B cell (primary cell): ENCODE results near the gene CAMTA1.

Experiments
- EZH2 ChIP-seq: IDR thresholded peaks from 2 replicates; pipeline ENCODE4 v1.6.1; 2012; ENCODE audit warnings: borderline replicate concordance, low read depth, mild to moderate bottlenecking, moderate library complexity, low read length; ENCODE audit not compliant: insufficient read depth, poor library complexity, severe bottlenecking
- TF ChIP-seq, protein P1 (sequence below): fragments of 200-600 bp; IDR thresholded peaks from one replicate; pipeline ENCODE4 v1.8.0; 2022; ENCODE audit warnings: antibody characterized with exemption, mild to moderate bottlenecking

DNA sequence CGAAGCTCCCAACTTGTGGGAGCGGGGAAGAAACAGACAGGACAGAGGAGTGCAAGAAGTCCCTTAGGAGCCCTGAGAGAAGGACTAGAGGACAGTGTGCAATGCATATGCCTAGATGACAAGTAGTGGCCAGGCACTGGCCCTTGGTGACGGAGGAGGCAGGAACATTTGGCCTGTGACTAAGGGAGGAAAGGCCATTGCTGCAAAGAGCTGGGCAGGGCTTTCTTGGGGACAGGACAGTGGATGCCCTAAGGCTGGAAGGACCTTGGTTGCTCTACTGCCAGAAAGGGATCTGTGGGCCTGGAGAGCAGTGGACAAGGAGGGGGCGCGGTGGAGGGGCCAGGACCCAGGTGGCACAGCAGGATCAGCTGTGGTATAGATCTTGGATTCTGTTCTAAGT, 481.3 kb downstream of the CAMTA1 start:
- TF ChIP-seq, protein P1, sequence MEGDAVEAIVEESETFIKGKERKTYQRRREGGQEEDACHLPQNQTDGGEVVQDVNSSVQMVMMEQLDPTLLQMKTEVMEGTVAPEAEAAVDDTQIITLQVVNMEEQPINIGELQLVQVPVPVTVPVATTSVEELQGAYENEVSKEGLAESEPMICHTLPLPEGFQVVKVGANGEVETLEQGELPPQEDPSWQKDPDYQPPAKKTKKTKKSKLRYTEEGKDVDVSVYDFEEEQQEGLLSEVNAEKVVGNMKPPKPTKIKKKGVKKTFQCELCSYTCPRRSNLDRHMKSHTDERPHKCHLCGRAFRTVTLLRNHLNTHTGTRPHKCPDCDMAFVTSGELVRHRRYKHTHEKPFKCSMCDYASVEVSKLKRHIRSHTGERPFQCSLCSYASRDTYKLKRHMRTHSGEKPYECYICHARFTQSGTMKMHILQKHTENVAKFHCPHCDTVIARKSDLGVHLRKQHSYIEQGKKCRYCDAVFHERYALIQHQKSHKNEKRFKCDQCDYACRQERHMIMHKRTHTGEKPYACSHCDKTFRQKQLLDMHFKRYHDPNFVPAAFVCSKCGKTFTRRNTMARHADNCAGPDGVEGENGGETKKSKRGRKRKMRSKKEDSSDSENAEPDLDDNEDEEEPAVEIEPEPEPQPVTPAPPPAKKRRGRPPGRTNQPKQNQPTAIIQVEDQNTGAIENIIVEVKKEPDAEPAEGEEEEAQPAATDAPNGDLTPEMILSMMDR = no peak
- TF ChIP-seq EZH2 = no peak
